ENCODE results near the gene SUSD4. TPM values are rescaled to one million over a fixed set of nuclear protein-coding genes. Genes with fewer than 3 reads are reported as not detected.

Gene SUSD4
- total RNA-seq, 1 donor from 2014 or later, result 5.8 TPM

GRCh38 chr1:223227486-223228196 is 136.3 kb downstream of the SUSD4 start:
- ATAC-seq (ENCODE audit: poor library complexity), result no peak
- DNase-seq, result no peak
- intact Hi-C loops (cut with DNase I), result no loop called here

GRCh38 chr1:223227031-223227430 is 136.9 kb downstream of the SUSD4 start:
- intact Hi-C loops (cut with DNase I), result no loop called here
- DNase-seq (no peak), ATAC-seq (ENCODE audit: poor library complexity) (no peak)

GRCh38 chr1:223226271-223226670 is 137.7 kb downstream of the SUSD4 start:
- intact Hi-C loops (cut with DNase I), result no loop called here
- no peak for ATAC-seq (ENCODE audit: poor library complexity)
- DNase-seq, result no peak

- intact Hi-C loops (cut with DNase I), result no loop called here
- no peak for ATAC-seq (ENCODE audit: poor library complexity)
- DNase-seq, result no peak
Measured at GRCh38 chr1:223225481-223225880, 138.5 kb downstream of the SUSD4 start.

GRCh38 chr1:223225061-223225460 is 138.9 kb downstream of the SUSD4 start:
- DNase-seq, result no peak
- intact Hi-C loops (cut with DNase I), result no loop called here
- no peak for ATAC-seq (ENCODE audit: poor library complexity)

- intact Hi-C loops (cut with DNase I), result no loop called here
- DNase-seq (no peak), ATAC-seq (ENCODE audit: poor library complexity) (no peak)
Measured at GRCh38 chr1:223224465-223224864, 139.5 kb downstream of the SUSD4 start.

- DNase-seq, result no peak
- intact Hi-C loops (cut with DNase I), result no loop called here
Measured at GRCh38 chr1:223223091-223223995, 140.6 kb downstream of the SUSD4 start.

GRCh38 chr1:223222377-223222776 is 141.6 kb downstream of the SUSD4 start:
- DNase-seq (no peak), ATAC-seq (ENCODE audit: poor library complexity) (no peak)
- intact Hi-C loops (cut with DNase I), result no loop called here

More at GRCh38 chr1:223223091-223223995, 140.6 kb downstream of the SUSD4 start:
- no peak for ATAC-seq (ENCODE audit: poor library complexity)

GRCh38 chr1:223221686-223222085 is 142.3 kb downstream of the SUSD4 start:
- intact Hi-C loops (cut with DNase I), result no loop called here
- no peak for DNase-seq

GRCh38 chr1:223219846-223220610 is 143.9 kb downstream of the SUSD4 start:
- intact Hi-C loops (cut with DNase I), result no loop called here
- DNase-seq, result no peak
- ATAC-seq (ENCODE audit: poor library complexity), result no peak

More at GRCh38 chr1:223221686-223222085, 142.3 kb downstream of the SUSD4 start:
- ATAC-seq (ENCODE audit: poor library complexity), result no peak

- no peak for ATAC-seq (ENCODE audit: poor library complexity)
- no peak for DNase-seq
- intact Hi-C loops (cut with DNase I), result no loop called here
Measured at GRCh38 chr1:223219318-223219635, 144.7 kb downstream of the SUSD4 start.

GRCh38 chr1:223217781-223218180 is 146.2 kb downstream of the SUSD4 start:
- DNase-seq (no peak), ATAC-seq (ENCODE audit: poor library complexity) (no peak)
- intact Hi-C loops (cut with DNase I), result no loop called here

GRCh38 chr1:223216531-223217205 is 147.3 kb downstream of the SUSD4 start:
- intact Hi-C loops (cut with DNase I), result no loop called here
- DNase-seq, result no peak
- ATAC-seq (ENCODE audit: poor library complexity), result no peak

GRCh38 chr1:223216074-223216473 is 147.9 kb downstream of the SUSD4 start:
- ATAC-seq (ENCODE audit: poor library complexity), result no peak
- intact Hi-C loops (cut with DNase I), result no loop called here

GRCh38 chr1:223215026-223215425 is 148.9 kb downstream of the SUSD4 start:
- intact Hi-C loops (cut with DNase I), result no loop called here
- DNase-seq (no peak), ATAC-seq (ENCODE audit: poor library complexity) (no peak)

More at GRCh38 chr1:223216074-223216473, 147.9 kb downstream of the SUSD4 start:
- DNase-seq, result no peak

GRCh38 chr1:223214261-223214807 is 149.6 kb downstream of the SUSD4 start:
- ATAC-seq (ENCODE audit: poor library complexity) (no peak), DNase-seq (no peak)
- intact Hi-C loops (cut with DNase I), result no loop called here

- intact Hi-C loops (cut with DNase I), result no loop called here
- ATAC-seq (ENCODE audit: poor library complexity) (no peak), DNase-seq (no peak)
Measured at GRCh38 chr1:223212441-223212840, 151.5 kb downstream of the SUSD4 start.

GRCh38 chr1:223211323-223211985 is 152.5 kb downstream of the SUSD4 start:
- intact Hi-C loops (cut with DNase I), result no loop called here
- no peak for DNase-seq
- no peak for ATAC-seq (ENCODE audit: poor library complexity)
